HEK293T (cell line): ENCODE results near the gene CATSPER4.

ENCODE experiments used
- ARNT ChIP-seq: fragments of 450-650 bp; IDR thresholded peaks from 2 replicates; pipeline ENCODE4 v1.6.1; 2017; ENCODE audit warnings: mild to moderate bottlenecking
- BHLHE40 ChIP-seq: fragments of 450-650 bp; IDR thresholded peaks from 2 replicates; pipeline ENCODE4 v1.6.1; 2016; ENCODE audit warnings: mild to moderate bottlenecking, moderate library complexity, borderline replicate concordance
- ELF4 ChIP-seq: fragments of 450-650 bp; IDR thresholded peaks from 2 replicates; pipeline ENCODE4 v1.6.1; 2017; ENCODE audit warnings: antibody characterized with exemption
- FOXA1 ChIP-seq: fragments of 450-650 bp; IDR thresholded peaks from 2 replicates; pipeline ENCODE4 v1.6.1; 2016; ENCODE audit warnings: mild to moderate bottlenecking
- FOXK2 ChIP-seq: fragments of 450-650 bp; IDR thresholded peaks from 2 replicates; pipeline ENCODE4 v1.6.1; 2016; ENCODE audit warnings: mild to moderate bottlenecking
- HDGF ChIP-seq: fragments of 450-650 bp; IDR thresholded peaks from 2 replicates; pipeline ENCODE4 v1.6.1; 2017; ENCODE audit warnings: antibody characterized with exemption, borderline replicate concordance
- SP1 ChIP-seq: fragments of 450-650 bp; IDR thresholded peaks from 2 replicates; pipeline ENCODE4 v1.6.1; 2017

DNA sequence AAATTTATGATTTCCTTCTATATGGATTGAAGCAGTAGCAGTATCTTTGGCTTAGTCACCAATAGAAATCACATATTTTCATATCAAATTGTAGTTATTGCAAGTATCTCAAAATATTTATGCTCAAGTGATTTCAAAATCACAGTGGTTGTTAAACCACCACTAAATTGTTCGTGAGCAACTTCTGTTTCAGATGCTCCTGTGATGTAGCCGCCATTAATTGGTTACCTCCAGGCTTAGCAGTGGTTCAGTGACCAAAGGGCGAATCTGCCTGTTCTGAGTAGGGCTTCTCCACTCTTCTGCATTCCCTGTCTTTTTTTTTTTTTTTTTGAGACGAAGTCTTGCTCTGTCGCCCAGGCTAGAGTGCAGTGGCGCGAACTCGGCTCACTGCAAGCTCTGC, 15.1 kb upstream of the CATSPER4 start:
- TF ChIP-seq BHLHE40 (no peak), ELF4 (no peak), HDGF (no peak), FOXK2 (no peak), ARNT (no peak), FOXA1 (no peak), SP1 (no peak)
